NCI-H524 treated with DMSO at 0.1 percent for 48 hours (cell line): ENCODE results near the gene PPM1F.
"Not testable (repeated sequence)": the region's sequence is repeated elsewhere in the genome, so short reads cannot be mapped to it uniquely, and the experiment has no call there.

Experiments
- DNase-seq: peaks from one replicate; lab custom pipeline; 2025; lab: John Stamatoyannopoulos, UW

Gene PPM1F

GRCh38 chr22:21919526-21920307, 32.9 kb downstream of the PPM1F start:
- DNase-seq, result no peak

DNA sequence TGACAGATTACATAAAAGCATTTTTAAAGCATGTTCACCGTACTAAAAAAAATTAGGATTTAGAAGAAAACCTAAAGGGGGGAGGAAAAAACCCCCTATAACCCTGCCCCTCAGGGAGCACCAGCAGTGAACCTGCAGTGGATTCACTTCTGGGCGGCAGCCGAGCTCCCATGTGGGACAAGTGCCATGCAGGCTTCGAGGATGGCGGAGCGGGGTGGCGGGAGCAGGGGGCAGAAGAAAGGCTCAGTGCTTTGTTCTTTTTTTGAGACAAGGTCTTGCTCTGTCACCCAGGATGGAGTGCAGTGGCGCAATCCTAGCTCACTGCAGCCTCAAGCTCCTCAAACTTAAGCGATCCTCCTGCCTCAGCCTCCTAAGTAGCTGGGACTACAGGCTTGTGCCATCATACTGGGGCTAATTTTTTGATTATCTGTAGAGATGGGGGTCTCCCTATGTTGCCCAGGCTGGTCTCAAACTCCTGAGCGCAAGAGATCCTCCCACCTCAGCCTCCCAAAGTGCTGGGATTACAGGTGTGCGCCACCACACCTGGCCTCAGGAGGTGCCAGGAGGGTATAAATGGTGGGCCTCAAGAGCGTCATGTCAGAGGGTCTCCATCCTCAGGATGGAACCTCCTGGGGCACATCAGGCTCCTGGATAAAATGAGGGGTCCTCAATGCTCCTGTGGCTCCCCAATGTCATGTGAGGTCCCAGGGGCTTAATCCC, 34.0 kb downstream of the PPM1F start:
- DNase-seq, result no peak

GRCh38 chr22:21917959-21918261, 34.7 kb downstream of the PPM1F start:
- no peak for DNase-seq

GRCh38 chr22:21917181-21917958, 35.3 kb downstream of the PPM1F start:
- no peak for DNase-seq

DNA sequence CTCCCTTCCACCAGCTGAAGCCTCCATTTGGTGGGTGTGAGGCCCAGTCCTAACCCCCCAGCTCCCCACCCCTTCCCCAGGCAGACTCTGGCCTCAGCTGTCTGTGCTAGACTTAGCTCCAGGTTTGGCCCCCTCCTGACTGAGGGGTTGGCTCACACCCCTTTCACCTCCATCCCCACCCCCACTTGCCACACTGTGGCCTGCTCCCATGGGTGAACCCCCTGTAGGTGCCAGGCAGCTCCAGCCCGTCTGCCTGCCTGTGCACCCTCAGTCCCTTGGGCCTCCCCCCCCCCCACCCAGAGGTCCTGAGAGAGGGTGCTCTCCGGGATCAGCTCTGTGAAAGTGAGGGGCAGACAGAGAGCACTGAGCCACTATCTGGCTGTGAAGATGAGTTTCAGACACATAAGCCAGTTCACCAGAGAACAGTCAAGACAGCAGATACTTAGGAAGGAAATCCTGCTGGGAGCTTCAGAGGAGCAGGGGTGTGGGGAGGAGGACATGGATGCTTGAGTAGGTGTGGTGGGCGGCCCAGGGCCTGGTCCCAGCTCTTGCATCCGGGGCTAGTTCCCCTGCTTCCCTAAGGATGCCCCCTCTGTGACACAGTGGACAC, 36.2 kb downstream of the PPM1F start:
- DNase-seq, result no peak

DNA sequence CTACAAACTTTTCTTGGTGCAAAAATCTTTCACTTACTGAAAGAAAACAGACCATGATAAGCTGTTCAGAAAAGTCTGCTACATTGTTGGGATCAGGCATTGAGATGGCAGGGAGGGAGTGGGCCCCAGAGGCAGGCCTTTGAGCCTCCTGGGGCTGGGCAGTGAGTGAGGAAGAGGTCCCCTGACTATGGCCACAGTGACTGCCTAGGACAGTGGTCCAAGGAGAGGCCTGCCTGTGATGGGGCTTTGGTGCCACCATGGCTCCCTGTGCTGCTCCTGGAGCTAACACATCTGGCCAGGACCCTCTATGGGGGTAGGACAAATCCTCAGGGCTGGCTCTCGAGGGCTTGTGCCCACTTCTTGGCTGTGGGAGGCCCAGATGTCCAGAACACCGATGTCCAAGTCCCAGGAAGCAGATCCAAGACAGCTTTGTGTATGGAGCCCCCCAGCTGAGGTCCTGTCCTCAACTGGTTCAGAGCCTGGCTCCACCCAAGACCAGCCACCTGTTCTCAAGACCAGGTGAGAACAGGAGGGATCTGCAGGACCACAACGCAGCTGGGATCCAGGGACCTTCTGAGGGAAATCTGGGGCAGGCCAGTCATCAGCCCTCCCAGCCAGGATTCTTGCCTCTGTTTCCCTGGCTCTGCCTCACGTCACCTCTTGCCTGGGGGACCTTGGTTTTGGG, 36.9 kb downstream of the PPM1F start:
- DNase-seq, result no peak

DNA sequence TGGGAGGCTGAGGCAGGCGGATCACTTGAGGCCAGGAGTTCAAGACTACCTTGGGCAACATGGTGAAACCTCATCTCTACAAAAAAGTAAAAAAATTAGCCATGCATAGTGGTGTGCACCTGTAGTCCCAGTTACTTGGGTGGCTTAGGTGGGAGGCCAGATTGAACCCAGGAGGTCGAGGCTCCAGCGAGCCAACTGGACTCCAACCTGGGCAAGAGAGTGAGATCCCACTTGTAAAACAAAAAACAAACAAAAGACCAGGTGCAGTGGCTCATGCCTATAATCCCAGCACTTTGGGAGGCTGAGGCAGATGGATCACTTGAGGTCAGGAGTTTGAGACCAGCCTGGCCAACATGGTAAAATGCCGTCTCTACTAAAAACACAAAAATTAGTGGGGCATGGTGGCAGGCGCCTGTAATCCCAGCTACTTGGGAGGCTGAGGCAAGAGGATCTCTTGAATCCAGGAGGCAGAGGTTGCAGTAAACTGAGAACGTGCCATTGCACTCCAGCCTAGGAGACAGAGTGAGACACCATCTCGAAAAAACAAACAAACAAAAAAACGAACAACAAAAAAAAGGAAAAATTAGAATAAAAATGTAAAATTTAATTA, 38.5 kb downstream of the PPM1F start:
- not testable (repeated sequence) for DNase-seq

GRCh38 chr22:21910367-21910766, 42.3 kb downstream of the PPM1F start:
- not testable (repeated sequence) for DNase-seq

- no peak for DNase-seq
Measured at GRCh38 chr22:21909871-21910270, 42.8 kb downstream of the PPM1F start.

DNA sequence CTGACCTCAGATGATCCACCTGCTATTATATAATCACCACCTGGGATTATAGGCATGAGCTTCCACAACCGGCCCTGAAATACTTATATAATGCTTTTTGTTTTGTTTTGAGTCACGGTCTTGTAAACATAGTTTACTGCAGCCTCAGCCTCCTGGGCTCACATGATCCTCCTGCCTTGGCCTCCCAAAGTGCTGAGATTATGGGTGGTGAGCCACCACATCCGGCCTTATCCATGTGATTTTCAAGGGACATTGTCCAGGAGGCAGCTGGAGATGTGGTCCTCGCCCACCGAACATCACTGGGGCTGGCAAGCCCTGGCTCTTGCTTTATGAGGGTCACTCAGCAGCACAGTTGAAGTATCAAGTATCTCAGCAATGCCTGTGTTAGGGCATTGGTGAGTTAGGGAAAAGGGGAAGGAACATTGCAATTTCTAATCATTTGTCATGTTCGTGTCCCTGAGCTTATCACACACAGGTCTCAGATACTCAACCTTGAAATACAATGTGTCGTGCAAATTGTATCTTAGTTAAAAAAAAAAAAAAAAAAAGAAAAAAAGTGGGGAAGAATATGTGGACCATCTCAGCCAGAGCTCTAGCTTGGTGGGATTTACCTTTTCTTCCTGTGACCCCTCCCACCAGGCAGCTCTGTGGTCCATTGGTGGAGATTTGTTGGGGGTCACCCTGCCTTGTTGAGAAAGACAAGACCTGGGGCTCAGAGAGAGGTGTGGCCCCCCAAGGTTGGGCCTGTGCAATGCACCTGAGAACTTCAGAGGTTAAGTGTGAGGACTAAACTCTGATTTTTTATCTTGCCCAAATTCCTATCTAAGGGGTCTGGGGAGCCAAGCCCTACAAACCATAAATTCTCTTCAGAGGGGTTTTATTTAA, 44.8 kb downstream of the PPM1F start:
- DNase-seq, result no peak

- DNase-seq, result not testable (repeated sequence)
Measured at GRCh38 chr22:21905234-21905633, 47.4 kb downstream of the PPM1F start.

GRCh38 chr22:21904250-21904789, 48.3 kb downstream of the PPM1F start:
- DNase-seq, result no peak

- DNase-seq, result no peak
Measured at GRCh38 chr22:21903283-21903682, 49.4 kb downstream of the PPM1F start.

DNA sequence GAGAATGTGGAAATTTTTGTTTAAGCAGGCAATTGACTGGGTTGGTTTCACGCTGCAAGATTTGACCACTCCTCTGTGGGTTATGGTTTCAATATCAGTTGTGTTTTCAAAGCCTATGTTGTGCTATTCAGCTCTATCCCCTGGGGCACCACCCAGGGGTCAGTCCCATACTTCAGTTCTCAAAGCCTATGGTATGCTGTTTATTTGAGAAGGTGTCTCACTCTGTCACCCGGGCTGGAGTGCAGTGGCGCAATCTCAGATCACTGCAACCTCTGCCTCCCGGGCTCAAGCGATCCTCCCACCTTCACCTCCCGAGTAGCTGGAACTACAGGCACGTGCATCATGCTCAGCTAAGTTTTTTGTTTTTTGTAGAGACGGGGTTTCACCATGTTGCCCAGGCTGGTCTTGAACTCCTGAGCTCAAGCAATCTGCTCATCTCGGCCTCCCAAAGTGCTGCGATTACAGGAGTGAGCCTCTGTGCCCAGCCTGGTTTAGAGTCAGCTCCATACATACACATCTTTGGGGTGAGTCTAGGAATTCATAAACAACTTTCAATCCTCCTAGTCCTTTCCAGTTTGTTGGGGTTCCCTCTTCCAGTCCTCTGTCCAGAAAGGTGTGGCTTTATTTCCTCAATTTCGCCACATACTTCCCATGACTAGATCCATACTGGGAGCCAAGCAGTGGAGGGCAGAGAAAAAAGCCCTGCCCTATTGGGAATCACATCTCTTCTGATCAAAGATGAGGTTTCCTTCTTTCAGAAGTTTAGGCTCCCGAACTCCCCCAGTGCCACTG, 50.2 kb downstream of the PPM1F start:
- no peak for DNase-seq

DNA sequence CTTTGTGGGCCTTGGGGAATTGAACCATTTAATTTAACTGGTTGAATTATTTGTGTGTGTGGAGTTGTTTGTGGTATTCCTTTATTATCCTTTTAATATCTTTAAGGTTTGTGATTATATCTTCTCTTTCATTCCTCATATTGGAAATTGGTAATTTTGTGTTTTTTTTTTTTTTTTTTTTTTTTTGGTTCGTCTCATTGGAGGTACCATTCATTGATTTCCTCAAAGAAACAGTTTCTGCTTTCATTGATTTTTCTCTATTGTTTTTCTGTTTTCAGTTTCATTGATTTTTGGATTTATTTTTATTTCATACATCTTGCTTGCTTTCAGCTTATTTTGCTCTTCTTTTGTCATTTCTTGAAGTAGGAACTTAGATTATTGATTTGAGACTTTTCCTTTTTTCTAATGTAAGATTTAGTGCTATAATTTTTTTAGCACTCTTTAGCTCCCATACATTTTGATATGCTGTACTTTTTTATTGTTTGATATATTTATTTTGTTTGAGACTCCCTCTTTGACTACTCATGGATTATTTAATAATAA, 54.2 kb downstream of the PPM1F start:
- DNase-seq, result no peak

DNA sequence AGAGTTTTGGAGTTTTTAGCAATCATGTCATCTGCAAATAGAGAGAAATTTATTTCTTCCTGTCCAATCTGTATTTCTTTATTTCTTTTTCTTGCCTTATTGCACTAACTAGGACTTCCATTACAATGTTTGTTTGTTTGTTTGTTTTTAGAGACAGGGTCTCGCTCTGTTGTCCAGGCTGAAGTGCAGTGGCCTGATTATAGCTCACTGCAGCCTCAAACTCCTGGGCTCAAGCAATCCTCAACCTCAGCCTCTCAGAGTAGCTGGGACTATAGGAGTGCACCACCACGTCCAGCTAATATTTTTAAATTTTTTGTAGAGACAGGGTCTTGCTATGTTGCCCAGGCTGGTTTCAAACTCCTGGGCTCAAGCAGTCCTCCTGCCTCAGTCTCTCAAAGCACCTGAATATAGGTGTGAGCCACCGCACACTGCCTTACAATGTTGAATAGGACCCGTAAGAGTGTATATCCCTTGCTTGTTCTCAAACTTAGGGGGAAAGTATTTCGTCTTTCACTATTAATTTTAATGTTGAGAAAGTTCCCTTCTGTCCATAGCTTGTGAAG, 55.6 kb downstream of the PPM1F start:
- no peak for DNase-seq

- DNase-seq, result not testable (repeated sequence)
Measured at GRCh38 chr22:21896275-21896674, 56.4 kb downstream of the PPM1F start.

- DNase-seq, result no peak
Measured at GRCh38 chr22:21894799-21895198, 57.8 kb downstream of the PPM1F start.
